Activated T-helper 1 cell treated with anti-CD3 and anti-CD28 coated beads, Interleukin-12 subunit alpha, Interleukin-12 subunit beta, Interleukin-2, Interleukin-4 antibody, amounts not matched to agents 30 ng/mL and 10 ng/mL and 1 ng/mL, durations not matched to agents 14 hours and 24 hours and 36 hours (primary cell): Measurements from ENCODE around the gene FYB1. TPM values are rescaled to one million over a fixed set of nuclear protein-coding genes. Genes with fewer than 3 reads are reported as not detected.
A peak's percentile ranks its signal among the peaks of the same experiment; 100 is the strongest.
"Not testable (repeated sequence)": the region's sequence is repeated elsewhere in the genome, so short reads cannot be mapped to it uniquely, and the experiment has no call there.

ENCODE experiments used
- DNase-seq: peaks from one replicate; pipeline ENCODE4 v3.0.0; 2021; ENCODE audit warnings: low spot score
- H3K27ac Mint-ChIP-seq: one replicate; pipeline ENCODE4 v1.8.0; 2021; ENCODE audit warnings: mild to moderate bottlenecking, mixed read lengths
- H3K27me3 Mint-ChIP-seq: one replicate; pipeline ENCODE4 v1.8.0; 2022; ENCODE audit warnings: mild to moderate bottlenecking, moderate library complexity, mixed read lengths; ENCODE audit not compliant: insufficient read depth
- H3K36me3 Mint-ChIP-seq: one replicate; pipeline ENCODE4 v1.8.0; 2021; ENCODE audit warnings: low read depth, mixed read lengths
- H3K4me1 Mint-ChIP-seq: one replicate; pipeline ENCODE4 v1.8.0; 2021; ENCODE audit warnings: low read depth, mixed read lengths
- H3K4me3 Mint-ChIP-seq: one replicate; pipeline ENCODE4 v1.8.0; 2021; ENCODE audit warnings: mild to moderate bottlenecking, moderate library complexity, mixed read lengths
- H3K9me3 Mint-ChIP-seq: one replicate; pipeline ENCODE4 v1.8.0; 2021; ENCODE audit warnings: mixed read lengths
- intact Hi-C: fragments of 100-400 bp; cut with micrococcal nuclease; formaldehyde crosslinking; loops from one replicate; pipeline ENCODE4 v1.15.1; 2024
- total RNA-seq: library from RNA; stranded (reverse); gene quantifications from 2 replicates; pipeline ENCODE4 v1.2.3, GENCODE V29; 2022

The FYB1 gene
- total RNA-seq, 1 donor from 2014 or later = 100 TPM

DNA sequence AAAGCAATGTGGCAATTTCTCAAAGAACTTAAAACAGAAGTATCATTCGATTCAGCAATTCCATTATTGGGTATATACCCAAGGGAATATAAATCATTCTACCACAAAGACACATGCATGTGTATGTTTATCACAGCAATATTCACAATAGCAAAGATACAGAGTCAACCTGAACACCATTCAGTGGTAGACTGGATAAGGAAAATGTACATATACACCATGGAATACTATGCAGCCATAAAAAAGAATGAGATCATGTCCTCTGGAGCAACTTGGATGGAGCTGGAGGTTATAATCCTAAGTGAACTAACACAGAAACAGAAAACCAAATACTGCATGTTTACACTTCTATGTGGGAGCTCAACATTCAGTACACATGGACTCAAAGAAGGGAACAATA is 21.4 kb upstream of the FYB1 start:
- Mint-ChIP-seq H3K27ac (no peak overlapping the region), H3K27me3 (no peaks in the 10 kb centered on the region), H3K4me3 (no peak overlapping the region), H3K4me1 (no peaks in the 10 kb centered on the region), H3K36me3 (no peaks in the 10 kb centered on the region), H3K9me3 (peaks cover 16% of the 10 kb centered on the region)
- DNase-seq = no peak
- intact Hi-C loops = no loop called here

GRCh38 chr5:39238366-39239105 is 19.2 kb upstream of the FYB1 start:
- Mint-ChIP-seq H3K27me3 (no peaks in the 10 kb centered on the region), H3K4me1 (no peaks in the 10 kb centered on the region), H3K27ac (no peak overlapping the region), H3K36me3 (no peaks in the 10 kb centered on the region), H3K4me3 (no peak overlapping the region), H3K9me3 (peaks cover 16% of the 10 kb centered on the region)
- intact Hi-C loops = no loop called here
- no peak for DNase-seq

DNA sequence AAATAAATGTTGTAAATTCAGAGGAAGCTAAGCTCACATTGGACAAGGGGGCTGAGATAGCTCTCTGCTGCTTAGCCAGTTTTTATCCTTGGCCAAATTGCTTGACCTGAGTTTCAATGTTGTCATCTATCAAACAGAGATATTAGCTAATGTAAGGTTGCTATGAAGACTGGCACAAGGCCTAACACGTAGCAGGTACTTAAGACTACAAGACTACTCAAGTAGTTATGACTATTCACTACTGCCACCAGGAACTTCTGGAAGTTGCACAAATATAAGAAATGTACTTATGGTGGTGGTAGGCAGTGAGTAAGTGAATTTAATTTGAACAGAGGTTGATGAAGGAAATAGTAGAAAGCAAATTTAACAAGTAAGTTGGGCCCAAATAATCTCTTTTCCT is 17.4 kb upstream of the FYB1 start:
- Mint-ChIP-seq H3K4me1 (peaks cover 5% of the 10 kb centered on the region), H3K27me3 (no peaks in the 10 kb centered on the region), H3K4me3 (no peak overlapping the region), H3K27ac (no peak overlapping the region), H3K9me3 (peaks cover 16% of the 10 kb centered on the region), H3K36me3 (no peaks in the 10 kb centered on the region)
- no peak for DNase-seq
- intact Hi-C loops = no loop called here

- Mint-ChIP-seq H3K4me3 (no peak overlapping the region), H3K27ac (no peak overlapping the region), H3K9me3 (peaks cover 9% of the 10 kb centered on the region), H3K27me3 (no peaks in the 10 kb centered on the region), H3K36me3 (no peaks in the 10 kb centered on the region), H3K4me1 (peaks cover 11% of the 10 kb centered on the region)
- no peak for DNase-seq
- intact Hi-C loops = no loop called here
Observed at GRCh38 chr5:39235648-39236047, 16.3 kb upstream of the FYB1 start.

DNA sequence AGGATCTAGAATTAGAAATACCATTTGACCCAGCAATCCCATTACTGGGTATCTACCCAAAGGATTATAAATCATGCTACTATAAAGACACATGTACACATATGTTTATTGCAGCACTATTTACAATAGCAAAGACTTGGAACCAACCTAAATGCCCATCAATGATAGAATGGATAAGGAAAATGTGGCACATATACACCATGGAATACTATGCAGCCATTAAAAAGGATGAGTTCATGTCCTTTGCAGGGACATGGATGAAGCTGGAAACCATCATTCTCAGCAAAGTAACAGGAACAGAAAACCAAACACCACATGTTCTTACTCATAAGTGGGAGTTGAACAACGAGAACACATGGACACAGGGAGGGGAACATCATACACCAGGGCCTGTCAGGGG is 15.1 kb upstream of the FYB1 start:
- H3K27me3 Mint-ChIP-seq, H3K4me3 Mint-ChIP-seq, intact Hi-C loops: not testable (repeated sequence)

DNA sequence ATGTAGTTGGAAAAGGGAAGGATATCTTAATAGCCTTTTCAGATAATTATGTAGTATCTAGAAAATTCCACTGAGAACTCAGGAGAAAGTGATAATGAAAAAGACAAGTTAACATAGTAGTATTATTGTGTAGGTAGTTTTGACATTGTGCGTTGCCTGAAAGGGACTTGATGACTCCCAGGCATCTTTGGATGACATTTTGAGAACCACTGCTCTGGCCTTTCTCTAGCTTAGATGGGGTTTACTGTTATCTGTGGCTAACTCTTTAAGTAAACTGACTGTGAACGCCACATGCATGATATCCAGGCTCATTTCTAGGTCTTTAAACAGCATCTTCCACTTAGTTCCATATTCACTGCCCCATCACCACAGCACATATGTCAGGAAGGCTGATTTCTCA is 14.4 kb upstream of the FYB1 start:
- intact Hi-C loops = loop anchor here (2.0 kb wide), 1 partner anchor 17 kb away; no protein-coding TSS in a partner anchor

More for the DNA sequence above, 15.1 kb upstream of the FYB1 start:
- H3K4me1 Mint-ChIP-seq = peaks cover 11% of the 10 kb centered on the region
- DNase-seq, H3K27ac Mint-ChIP-seq, H3K36me3 Mint-ChIP-seq, H3K9me3 Mint-ChIP-seq: not testable (repeated sequence)

DNA sequence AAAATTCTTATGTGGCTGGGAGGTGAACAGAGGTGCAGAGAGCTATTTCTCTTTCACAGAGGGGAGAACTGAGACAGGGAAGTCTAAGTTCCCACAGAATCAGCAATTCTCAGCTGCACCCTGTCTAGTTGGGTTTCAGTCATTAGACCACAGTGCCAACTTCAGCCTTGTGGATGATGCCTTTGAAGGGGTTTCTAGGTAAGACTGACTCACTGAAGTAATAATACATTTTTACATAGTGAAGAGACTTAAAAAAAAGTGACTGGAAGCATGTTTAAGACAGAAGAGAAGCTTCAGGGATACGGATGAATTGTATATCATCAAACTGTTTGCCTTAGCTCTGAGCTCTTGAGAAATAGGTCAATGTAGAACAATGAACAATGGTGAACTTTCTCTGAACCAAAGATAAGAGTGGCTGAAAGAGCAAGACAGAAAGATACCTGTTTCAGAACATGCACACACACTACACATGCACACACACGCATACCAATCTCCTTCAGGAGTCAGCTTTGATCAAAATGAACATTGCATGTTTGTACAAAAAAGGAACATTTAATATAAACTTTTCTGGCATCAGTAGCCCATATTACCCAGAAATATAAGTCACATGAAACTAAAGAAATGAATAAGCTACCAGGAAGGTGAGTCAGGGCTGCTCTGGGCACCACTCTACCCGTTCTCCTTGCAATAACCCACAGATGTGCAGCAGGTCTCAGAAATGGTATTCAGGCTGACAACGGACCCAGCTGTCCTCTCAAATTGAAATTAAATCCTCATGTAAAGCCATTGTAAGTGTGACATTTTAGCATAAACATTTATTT is 12.6 kb upstream of the FYB1 start:
- Mint-ChIP-seq H3K27ac (peak overlapping the region; percentile 42), H3K4me1 (peaks cover 12% of the 10 kb centered on the region), H3K36me3 (no peaks in the 10 kb centered on the region), H3K4me3 (no peak overlapping the region), H3K27me3 (no peaks in the 10 kb centered on the region), H3K9me3 (no peaks in the 10 kb centered on the region)
- intact Hi-C loops = loop anchor here (2.0 kb wide), 1 partner anchor 15 kb away; no protein-coding TSS in a partner anchor
- no peak for DNase-seq

More for the DNA sequence above, 14.4 kb upstream of the FYB1 start:
- Mint-ChIP-seq H3K4me1 (peaks cover 11% of the 10 kb centered on the region), H3K9me3 (no peaks in the 10 kb centered on the region), H3K27me3 (no peaks in the 10 kb centered on the region), H3K27ac (no peak overlapping the region), H3K36me3 (no peaks in the 10 kb centered on the region), H3K4me3 (no peak overlapping the region)
- DNase-seq = no peak

DNA sequence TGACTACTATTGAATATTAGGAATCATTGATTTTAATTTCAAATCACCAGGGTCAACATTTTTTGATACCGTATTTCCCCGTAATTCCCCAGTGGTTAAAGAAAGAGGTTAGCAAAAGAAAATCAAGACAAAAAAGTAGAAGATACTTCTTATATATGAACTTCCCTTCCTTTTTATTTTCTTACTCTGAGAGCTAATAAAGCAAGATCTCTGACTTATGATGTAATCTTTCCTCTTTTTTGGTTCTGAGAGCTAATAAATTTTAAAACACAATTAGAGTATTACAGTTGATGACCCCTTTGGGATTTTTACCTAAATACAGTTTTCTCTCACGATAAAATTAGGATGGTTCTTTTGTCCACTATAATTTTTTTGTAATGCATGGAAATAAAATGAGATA is 9.2 kb upstream of the FYB1 start:
- Mint-ChIP-seq H3K27ac (no peak overlapping the region), H3K36me3 (no peaks in the 10 kb centered on the region), H3K9me3 (no peaks in the 10 kb centered on the region), H3K27me3 (no peaks in the 10 kb centered on the region), H3K4me1 (peaks cover 24% of the 10 kb centered on the region), H3K4me3 (no peak overlapping the region)
- DNase-seq = no peak
- intact Hi-C loops = no loop called here

- no peak for DNase-seq
- no peaks in the 10 kb centered on the region for H3K36me3 Mint-ChIP-seq
- H3K9me3 Mint-ChIP-seq = no peaks in the 10 kb centered on the region
- H3K4me3 Mint-ChIP-seq = no peak overlapping the region
- intact Hi-C loops = no loop called here
- H3K27me3 Mint-ChIP-seq = no peaks in the 10 kb centered on the region
- no peak overlapping the region for H3K27ac Mint-ChIP-seq
- peaks cover 17% of the 10 kb centered on the region for H3K4me1 Mint-ChIP-seq
Observed at GRCh38 chr5:39226558-39226957, 7.2 kb upstream of the FYB1 start.

DNA sequence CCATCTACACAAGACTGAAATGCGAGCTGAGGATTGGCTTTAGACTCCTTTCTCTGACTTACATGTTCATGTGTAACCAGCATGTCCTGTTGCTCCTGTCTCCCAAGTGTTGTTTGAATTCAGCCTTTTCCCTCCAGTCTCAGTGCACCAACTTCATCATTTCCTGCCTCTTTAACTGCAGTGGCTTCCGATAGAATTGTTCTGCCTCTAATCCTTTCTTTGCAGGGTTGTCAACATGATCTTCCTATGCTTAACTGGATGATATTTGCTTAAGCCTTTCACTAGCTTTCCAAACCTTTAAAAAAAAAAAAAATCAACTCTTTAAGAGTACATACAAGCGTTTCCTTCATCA is 6.7 kb upstream of the FYB1 start:
- Mint-ChIP-seq H3K4me1 (peaks cover 13% of the 10 kb centered on the region), H3K4me3 (no peak overlapping the region), H3K27me3 (no peaks in the 10 kb centered on the region), H3K36me3 (no peaks in the 10 kb centered on the region), H3K27ac (no peak overlapping the region), H3K9me3 (no peaks in the 10 kb centered on the region)
- no peak for DNase-seq
- intact Hi-C loops = no loop called here

DNA sequence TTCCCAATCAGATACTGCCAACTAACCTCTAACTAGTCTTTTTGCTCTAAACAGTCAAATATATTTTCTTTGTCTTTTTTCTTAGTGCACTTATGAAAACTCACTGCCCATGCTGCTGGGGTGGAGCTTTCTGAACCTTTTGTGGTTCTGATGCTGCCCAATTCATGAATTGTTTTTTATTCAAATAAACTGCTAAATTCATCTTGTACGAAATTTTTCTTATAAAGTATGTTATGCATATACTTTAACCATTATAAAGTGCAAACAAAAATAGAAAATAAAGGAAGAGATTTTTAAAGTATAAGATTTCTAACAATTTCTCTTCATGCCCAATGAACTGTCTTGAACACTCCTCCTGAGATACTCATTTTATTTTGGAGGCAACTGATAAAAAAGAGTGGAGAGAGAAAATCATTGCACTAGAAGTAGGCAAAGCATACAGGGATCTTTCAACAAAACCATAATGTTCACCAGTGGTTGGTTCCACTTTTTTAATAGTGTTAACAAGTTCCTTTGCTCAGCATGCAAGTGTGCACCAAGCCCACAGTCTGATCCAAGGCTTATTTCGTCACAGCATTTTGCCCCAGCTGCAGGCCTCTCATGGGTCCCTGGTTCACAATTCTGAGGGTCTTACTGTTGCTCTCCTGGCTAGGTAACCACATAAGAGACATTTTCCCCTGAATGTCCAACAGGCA is 6.2 kb upstream of the FYB1 start:
- H3K4me1 Mint-ChIP-seq = peaks cover 13% of the 10 kb centered on the region
- no peaks in the 10 kb centered on the region for H3K9me3 Mint-ChIP-seq
- no peak for DNase-seq
- H3K36me3 Mint-ChIP-seq = no peaks in the 10 kb centered on the region
- no peak overlapping the region for H3K27ac Mint-ChIP-seq
- H3K27me3 Mint-ChIP-seq = no peaks in the 10 kb centered on the region
- intact Hi-C loops = no loop called here
- H3K4me3 Mint-ChIP-seq = no peak overlapping the region

DNA sequence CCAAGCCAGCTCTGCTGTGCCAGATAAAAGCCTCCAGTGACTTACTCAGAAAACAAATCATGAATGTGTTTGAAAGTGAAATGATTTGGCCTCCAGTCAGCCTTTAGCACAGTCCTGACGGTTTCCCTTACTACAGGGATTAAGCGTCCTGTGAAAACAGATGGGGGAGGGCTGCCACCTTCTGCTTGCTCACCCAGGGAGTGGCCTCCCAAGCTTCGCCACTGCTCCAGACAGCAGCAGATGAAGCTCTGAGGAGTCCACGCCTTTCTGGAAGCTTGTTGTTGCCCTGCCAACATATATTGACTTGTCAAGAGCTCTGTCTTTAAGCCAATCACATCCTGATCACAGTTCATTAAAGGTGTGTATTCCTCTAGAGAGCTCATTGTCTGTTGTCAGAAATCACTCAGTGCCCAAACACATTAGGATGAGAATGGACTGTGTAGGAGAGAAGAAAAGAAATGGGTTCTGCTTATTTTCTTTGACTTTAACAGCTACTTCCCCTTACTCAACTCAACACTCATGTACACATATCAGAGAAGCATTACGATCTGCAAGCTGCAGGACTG is 4.9 kb upstream of the FYB1 start:
- Mint-ChIP-seq H3K36me3 (no peaks in the 10 kb centered on the region), H3K27me3 (no peaks in the 10 kb centered on the region), H3K9me3 (no peaks in the 10 kb centered on the region), H3K27ac (no peak overlapping the region), H3K4me1 (peaks cover 13% of the 10 kb centered on the region), H3K4me3 (no peak overlapping the region)
- no peak for DNase-seq
- intact Hi-C loops = no loop called here
